Mononuclear cell (primary cell): ENCODE data around the gene RASSF10. TPM values are rescaled to one million over a fixed set of nuclear protein-coding genes. Genes with fewer than 3 reads are reported as not detected.

ENCODE experiments used
- H3K27me3 ChIP-seq: 2 replicates; pipeline ENCODE4 v1.6.0; 2011; ENCODE audit warnings: low read length, control low read depth; ENCODE audit not compliant: insufficient read depth
- H3K4me1 ChIP-seq: 2 replicates; pipeline ENCODE4 v1.5.1; 2011; ENCODE audit warnings: mild to moderate bottlenecking, low read length, control low read depth; ENCODE audit not compliant: insufficient read depth
- H3K4me3 ChIP-seq: 2 replicates; pipeline ENCODE4 v1.5.1; 2011; ENCODE audit warnings: mild to moderate bottlenecking, low read length, moderate library complexity
- H3K9me3 ChIP-seq: 2 replicates; pipeline ENCODE4 v1.5.1; 2011; ENCODE audit warnings: low read depth, mild to moderate bottlenecking, control low read depth, low read length
- total RNA-seq: library from RNA; depleted of rRNA; stranded (reverse); fragments of >200 nt; gene quantifications from one replicate; pipeline ENCODE4 v1.2.3, GENCODE V29; 2012

The RASSF10 gene
- total RNA-seq, 1 donor: not detected

DNA sequence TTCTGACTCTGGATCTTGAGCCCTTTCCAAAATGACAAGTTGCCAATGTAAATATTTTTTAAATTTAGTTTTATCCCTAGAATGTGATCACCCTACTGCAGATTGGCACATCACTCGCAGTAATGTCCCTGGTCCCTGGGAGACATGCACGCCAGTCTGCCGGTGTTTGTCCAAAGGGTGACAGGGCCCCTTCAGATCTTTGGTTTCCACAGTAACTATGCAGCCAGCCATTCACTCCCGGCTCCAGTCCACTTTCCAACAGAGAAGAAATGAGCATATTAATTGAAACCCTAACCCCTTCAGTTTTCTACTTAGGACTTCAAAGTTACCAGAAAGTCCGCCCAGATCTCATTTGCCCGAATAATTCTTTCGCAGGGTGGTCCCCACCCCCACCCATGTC, 25.8 kb upstream of the RASSF10 start:
- Histone ChIP-seq H3K9me3 (no peaks in the 10 kb centered on the region), H3K4me3 (no peak overlapping the region), H3K4me1 (peaks cover 3% of the 10 kb centered on the region), H3K27me3 (no peaks in the 10 kb centered on the region)

DNA sequence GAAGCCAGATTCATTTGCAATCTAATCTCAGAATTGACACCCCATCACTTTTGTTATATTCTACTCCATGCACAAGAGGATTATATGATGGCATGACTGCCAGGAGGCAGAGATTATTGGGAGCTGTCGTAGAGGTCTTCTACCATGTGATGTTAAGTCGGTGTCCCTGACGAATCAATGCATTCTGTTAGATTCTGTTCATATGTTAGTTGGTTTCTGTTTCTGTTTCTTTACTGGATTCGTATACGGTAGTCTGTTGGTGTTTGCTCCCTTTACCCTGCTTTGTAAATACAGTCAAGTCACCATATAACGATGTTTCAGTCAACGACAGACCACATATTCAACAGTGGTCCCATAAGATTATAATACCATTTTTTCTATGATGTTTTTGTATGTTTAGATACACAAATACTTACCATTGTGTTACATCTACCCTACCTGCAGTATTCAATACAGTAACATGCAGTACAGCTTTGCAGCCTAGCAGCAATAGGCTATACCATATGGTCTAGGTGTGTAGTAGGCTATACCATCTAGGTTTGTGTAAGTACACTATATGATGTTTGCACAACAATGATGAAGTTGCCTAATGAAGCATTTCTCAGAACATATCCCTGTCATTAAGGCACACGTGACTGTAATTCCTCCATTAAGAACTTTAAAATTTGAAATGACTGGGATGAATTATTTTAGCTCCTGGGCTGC, 22.8 kb upstream of the RASSF10 start:
- H3K4me1 ChIP-seq: no peaks in the 10 kb centered on the region
- no peak overlapping the region for H3K4me3 ChIP-seq
- H3K9me3 ChIP-seq: no peaks in the 10 kb centered on the region
- no peaks in the 10 kb centered on the region for H3K27me3 ChIP-seq

DNA sequence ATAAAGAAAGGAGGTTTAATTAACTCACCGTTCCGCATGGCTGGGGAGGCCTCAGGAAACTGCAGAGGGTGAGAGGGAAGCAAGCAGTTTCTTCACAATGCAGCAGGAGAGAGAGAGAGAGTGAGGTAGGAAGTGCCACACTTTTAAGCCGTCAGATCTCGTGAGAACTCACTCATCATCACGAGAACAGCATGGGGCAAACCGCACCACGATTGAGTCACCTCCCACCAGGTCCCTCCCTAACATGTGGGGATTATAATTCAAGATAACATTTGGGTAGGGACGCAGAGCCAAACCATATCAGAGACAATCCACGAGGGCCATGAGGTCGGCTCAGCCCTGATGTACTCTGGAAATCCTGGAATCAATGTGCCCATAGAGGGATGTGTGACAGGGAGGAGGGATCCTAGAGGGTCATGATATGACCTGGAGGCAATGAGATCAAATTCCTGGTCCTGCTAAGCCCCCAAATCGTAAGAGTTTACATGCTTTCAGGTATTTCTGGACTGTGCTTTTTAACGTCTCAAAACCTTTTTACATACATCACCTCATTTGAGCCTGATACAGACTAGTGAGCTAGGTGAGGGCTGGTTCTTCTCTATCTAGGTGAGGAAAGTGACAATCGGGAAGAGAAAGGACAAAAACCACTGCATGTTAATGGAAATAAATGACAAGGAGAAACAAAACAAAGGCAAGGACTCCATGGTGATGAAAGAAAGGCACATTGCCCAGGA, 19.5 kb upstream of the RASSF10 start:
- Histone ChIP-seq H3K4me1 (no peaks in the 10 kb centered on the region), H3K27me3 (no peaks in the 10 kb centered on the region), H3K4me3 (no peak overlapping the region), H3K9me3 (no peaks in the 10 kb centered on the region)

DNA sequence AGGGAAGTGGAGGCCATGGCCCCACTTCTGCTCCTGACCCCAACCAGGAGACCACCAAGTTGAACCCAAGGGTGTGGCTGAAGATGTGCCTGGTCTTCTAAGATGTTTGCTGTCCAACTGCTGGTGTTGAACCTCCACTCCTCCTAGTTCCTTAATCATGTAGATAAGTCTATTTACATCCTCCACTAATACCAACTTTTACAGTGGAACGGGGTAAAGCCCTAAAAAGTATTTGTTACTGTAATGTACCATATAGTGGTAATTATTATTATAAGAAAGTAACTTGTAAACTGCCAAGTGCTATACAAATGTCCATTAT, 19.0 kb upstream of the RASSF10 start:
- Histone ChIP-seq H3K4me1 (no peaks in the 10 kb centered on the region), H3K4me3 (no peak overlapping the region), H3K27me3 (no peaks in the 10 kb centered on the region), H3K9me3 (no peaks in the 10 kb centered on the region)

DNA sequence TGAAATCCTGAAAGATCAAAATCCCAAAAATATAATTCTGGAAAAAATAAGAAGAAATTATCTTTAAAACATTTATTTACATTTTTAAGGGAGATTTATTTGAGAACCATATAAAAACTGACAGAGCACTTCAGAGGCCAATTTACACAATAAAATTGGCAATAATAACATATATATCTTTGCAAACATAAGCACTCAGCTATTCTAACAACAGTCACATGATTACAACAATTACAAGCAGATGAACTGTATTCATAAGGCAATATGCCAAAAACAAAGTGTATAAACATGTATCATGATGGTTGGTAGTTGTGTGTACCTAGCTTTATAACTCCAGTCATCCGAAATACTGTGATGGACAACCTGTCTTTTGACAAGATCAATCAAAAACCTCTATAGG, 17.7 kb upstream of the RASSF10 start:
- no peaks in the 10 kb centered on the region for H3K4me1 ChIP-seq
- H3K9me3 ChIP-seq: no peaks in the 10 kb centered on the region
- H3K27me3 ChIP-seq: no peaks in the 10 kb centered on the region
- H3K4me3 ChIP-seq: no peak overlapping the region

DNA sequence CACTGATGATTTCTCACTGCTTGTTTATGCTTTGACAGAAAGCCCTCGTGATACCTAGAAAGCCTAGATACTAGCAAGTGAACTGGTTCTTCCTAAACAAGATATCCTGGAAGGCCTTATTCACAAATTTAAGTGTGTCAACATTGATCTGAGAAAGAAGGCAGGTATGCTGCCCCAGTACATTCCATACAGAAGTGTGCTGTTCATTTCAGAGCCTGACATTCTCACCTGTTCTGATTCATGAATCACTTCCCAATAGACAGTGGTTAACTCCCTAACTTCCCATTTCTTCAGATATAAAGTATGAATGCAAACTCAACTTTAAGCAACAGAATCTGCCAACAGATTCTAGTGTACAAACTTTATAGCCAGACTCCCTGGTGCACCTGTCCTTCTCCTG, 15.5 kb upstream of the RASSF10 start:
- H3K4me3 ChIP-seq: no peak overlapping the region
- H3K4me1 ChIP-seq: no peaks in the 10 kb centered on the region
- H3K9me3 ChIP-seq: no peaks in the 10 kb centered on the region
- no peaks in the 10 kb centered on the region for H3K27me3 ChIP-seq

DNA sequence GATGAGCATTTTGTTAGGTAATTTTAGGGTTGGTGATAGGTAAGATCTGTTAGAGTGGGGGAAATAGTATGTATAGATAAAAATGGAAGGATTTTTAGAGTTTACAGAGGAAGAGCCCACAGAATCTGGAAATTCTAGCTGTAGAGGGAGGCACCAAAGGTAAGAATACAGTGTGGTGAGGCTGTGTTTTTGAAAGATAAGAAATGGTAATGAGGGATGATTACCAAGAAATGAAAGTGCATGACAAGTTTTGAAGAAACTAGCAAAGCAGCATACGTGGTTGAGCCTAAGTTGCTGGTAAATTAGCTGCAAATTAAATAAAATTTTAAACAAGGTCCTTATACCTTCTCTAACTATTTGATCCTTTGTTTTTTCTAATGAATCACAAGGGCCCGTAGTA, 14.6 kb upstream of the RASSF10 start:
- Histone ChIP-seq H3K4me1 (no peaks in the 10 kb centered on the region), H3K4me3 (no peak overlapping the region), H3K9me3 (no peaks in the 10 kb centered on the region), H3K27me3 (no peaks in the 10 kb centered on the region)

DNA sequence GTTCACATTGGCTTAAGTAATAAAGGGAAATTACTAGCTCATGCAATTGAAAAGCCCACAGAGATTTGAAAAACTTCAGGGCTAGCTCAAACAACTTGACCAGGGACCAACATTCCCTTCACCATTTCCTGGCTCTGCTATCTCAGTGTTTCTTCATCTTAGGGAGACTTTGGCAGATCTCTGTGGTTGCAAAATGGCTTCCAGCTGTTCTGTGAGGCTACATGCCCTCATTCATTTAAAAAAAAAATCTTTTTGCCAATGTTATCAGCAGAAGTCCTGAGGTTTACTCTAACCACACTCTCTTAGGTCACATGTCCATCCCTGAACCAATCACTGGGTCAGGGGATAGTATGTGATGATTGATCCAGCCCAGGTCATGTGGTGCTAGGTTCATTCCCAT, 13.9 kb upstream of the RASSF10 start:
- H3K4me1 ChIP-seq: no peaks in the 10 kb centered on the region
- H3K4me3 ChIP-seq: no peak overlapping the region
- H3K27me3 ChIP-seq: no peaks in the 10 kb centered on the region
- no peaks in the 10 kb centered on the region for H3K9me3 ChIP-seq

DNA sequence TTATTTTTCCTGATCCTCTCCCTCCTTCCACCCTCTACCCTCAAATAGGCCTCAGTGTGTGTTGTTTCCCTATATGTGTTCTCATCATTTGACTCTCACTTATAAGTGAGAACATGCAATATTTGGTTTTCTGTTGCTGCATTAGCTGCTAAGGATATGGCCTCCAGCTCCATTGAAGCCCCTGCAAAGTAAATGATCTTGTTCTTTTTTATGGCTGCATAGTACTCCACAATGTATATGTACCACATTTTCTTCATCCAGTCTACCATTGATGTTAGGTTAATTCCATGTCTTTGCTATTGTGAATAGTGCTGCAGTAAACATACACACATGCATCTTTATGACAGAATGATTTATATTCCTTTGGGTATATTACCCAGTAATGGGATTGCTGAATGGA, 13.3 kb upstream of the RASSF10 start:
- Histone ChIP-seq H3K4me1 (no peaks in the 10 kb centered on the region), H3K9me3 (no peaks in the 10 kb centered on the region), H3K4me3 (no peak overlapping the region), H3K27me3 (no peaks in the 10 kb centered on the region)

DNA sequence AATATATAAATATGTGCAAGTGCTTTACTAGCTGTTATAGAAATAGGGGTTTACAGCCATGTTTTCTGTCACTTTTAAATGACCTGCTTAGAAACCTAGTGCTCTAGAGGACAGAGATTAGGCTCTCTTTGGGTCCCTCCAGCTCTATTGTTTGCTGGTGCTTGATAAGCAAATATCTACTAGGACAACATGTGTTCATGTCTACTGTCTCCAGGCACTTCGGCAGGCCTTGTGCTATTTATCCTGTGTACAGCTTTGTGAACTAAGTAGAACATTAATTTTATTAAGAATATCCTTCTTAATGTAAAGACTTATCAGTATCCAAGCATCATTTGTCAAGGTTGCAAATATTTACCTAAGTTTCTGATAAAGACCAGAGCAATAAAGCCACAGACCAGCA, 11.9 kb upstream of the RASSF10 start:
- no peaks in the 10 kb centered on the region for H3K4me1 ChIP-seq
- no peak overlapping the region for H3K4me3 ChIP-seq
- no peaks in the 10 kb centered on the region for H3K27me3 ChIP-seq
- H3K9me3 ChIP-seq: no peaks in the 10 kb centered on the region

DNA sequence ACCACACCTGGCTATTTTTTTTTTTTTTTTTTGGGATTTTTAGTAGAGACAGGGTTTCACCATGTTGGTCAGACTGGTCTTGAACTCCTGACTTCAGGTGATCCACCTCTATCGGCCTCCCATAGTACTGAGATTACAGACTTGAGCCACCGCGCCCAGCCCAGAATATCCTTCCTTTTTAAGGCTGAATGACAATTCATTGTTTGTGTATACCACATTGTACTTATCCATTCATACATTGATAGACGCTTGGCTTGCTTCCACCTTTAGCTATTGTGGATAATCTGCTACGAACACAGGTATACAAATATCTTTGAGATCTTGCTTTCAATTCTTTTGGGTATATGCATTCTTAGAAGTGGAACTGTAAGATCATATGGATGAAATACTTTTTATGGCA, 10.8 kb upstream of the RASSF10 start:
- H3K27me3 ChIP-seq: no peaks in the 10 kb centered on the region
- no peaks in the 10 kb centered on the region for H3K9me3 ChIP-seq
- no peak overlapping the region for H3K4me3 ChIP-seq
- H3K4me1 ChIP-seq: no peaks in the 10 kb centered on the region

DNA sequence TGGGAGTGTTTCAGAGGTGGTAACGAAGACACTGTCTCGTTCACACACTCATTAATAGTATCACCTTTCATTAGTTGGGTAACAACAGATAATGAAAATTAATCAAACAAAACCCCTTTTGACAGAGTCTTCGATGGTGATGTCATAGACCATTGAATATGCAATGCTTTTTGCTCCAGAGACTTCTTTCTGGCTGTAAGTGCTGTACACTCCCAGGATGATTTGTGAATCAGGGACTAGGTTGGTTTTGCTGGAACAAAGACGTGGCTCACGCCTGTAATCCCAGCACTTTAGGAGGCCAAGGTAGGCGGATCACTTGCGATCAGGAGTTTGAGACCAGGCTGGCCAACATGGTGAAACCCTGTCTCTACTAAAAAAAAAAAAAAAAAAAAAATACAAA, 9.5 kb upstream of the RASSF10 start:
- no peaks in the 10 kb centered on the region for H3K4me1 ChIP-seq
- no peaks in the 10 kb centered on the region for H3K9me3 ChIP-seq
- no peak overlapping the region for H3K4me3 ChIP-seq
- H3K27me3 ChIP-seq: no peaks in the 10 kb centered on the region

DNA sequence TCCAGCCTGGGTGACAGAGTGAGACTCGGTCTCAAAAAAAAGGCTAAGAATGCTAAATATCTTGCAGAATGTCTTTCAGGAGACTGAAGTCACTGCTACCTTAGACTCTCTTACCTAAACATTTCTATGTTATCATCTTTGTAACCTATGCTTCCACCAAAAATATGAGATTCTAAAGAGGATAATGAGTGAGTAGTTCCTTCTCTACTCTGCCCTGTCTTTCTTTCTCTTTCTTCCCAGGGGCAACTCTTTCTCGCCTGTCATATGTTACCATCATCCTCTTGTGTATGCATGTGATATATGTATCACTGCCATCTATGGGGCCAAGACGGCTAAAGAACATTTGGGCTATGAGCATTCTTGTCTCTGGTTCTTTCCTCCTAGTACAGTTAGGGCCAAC, 9.0 kb upstream of the RASSF10 start:
- Histone ChIP-seq H3K27me3 (peaks cover 2% of the 10 kb centered on the region), H3K9me3 (no peaks in the 10 kb centered on the region), H3K4me1 (no peaks in the 10 kb centered on the region), H3K4me3 (no peak overlapping the region)

DNA sequence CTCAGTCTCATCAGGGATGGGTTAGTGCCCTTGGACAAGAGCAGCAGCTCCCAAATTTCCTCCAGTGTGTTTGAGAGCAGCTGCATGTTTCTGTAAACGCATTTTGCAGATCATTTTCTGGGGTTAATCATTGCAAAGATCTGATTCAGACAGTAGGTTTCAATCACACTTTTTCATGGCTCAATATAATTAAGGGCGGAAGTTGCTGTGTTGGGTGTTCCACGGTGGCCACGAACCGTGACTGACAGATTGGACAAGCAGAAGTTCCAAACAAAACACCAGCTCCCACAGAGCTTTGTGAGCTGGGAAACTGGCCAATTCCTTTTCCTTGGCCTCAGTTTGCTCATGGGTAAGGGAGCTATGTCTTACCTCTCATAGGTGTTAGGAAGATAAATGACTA, 8.4 kb upstream of the RASSF10 start:
- no peaks in the 10 kb centered on the region for H3K4me1 ChIP-seq
- no peaks in the 10 kb centered on the region for H3K9me3 ChIP-seq
- no peak overlapping the region for H3K4me3 ChIP-seq
- peaks cover 6% of the 10 kb centered on the region for H3K27me3 ChIP-seq

DNA sequence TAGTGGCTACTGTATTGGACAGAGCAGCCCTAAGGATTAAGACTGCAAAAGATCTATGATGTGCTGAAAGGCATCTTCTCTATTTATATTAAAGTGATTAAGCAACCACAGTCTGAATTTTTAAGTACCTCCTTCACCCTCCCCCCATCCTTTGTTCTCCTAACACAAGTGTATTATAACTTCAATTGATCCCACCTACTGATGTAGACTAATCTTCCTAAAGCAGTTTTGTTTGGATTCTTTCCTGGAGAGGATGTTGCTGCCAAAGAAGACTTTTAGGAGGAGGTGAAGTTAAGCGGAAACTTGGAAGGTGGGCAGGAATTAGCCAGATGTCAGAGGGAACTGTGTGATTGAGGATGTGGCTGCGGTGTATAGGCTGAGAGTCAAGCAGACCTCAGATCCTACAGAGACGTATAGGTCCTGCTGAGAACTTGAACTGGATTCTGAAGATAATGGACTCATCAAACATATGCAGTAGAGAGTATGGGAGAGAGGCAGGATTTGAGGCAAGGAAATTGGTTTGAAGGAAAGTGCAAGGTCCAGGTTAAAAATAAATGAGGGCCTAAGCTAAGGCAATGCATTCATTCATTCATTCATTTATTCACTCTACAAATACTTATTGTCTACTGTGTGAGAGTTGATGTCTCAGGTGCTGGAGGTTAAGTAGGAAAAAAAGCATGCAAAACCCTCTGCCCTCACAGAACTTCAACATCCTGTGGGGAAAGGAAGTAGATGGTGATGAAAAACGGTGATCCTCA, 5.2 kb upstream of the RASSF10 start:
- Histone ChIP-seq H3K9me3 (no peaks in the 10 kb centered on the region), H3K27me3 (peaks cover 37% of the 10 kb centered on the region), H3K4me1 (no peaks in the 10 kb centered on the region), H3K4me3 (no peak overlapping the region)
